Mucosa of stomach (tissue), 1 donor: ENCODE results near the gene ZNF248.

Experiments
- H3K27me3 ChIP-seq: one replicate; pipeline ENCODE4 v1.7.0; 2013; ENCODE audit warnings: mild to moderate bottlenecking, low read length; ENCODE audit not compliant: control insufficient read depth, insufficient read depth
- H3K36me3 ChIP-seq: one replicate; pipeline ENCODE4 v1.7.0; 2013; ENCODE audit warnings: low read length; ENCODE audit not compliant: control insufficient read depth, insufficient read depth
- H3K4me1 ChIP-seq: one replicate; pipeline ENCODE4 v1.7.0; 2013; ENCODE audit warnings: mild to moderate bottlenecking, low read length; ENCODE audit not compliant: control insufficient read depth, insufficient read depth
- H3K4me3 ChIP-seq: one replicate; pipeline ENCODE4 v1.7.0; 2013; ENCODE audit warnings: low read length
- H3K9ac ChIP-seq: one replicate; pipeline ENCODE4 v1.7.0; 2013; ENCODE audit warnings: mild to moderate bottlenecking, low read length, moderate library complexity
- H3K9me3 ChIP-seq: one replicate; pipeline ENCODE4 v1.7.0; 2013; ENCODE audit warnings: mild to moderate bottlenecking, low read length, moderate library complexity; ENCODE audit not compliant: control insufficient read depth
- donor health status: Pancreatic carcinoma.

ZNF248 gene

DNA sequence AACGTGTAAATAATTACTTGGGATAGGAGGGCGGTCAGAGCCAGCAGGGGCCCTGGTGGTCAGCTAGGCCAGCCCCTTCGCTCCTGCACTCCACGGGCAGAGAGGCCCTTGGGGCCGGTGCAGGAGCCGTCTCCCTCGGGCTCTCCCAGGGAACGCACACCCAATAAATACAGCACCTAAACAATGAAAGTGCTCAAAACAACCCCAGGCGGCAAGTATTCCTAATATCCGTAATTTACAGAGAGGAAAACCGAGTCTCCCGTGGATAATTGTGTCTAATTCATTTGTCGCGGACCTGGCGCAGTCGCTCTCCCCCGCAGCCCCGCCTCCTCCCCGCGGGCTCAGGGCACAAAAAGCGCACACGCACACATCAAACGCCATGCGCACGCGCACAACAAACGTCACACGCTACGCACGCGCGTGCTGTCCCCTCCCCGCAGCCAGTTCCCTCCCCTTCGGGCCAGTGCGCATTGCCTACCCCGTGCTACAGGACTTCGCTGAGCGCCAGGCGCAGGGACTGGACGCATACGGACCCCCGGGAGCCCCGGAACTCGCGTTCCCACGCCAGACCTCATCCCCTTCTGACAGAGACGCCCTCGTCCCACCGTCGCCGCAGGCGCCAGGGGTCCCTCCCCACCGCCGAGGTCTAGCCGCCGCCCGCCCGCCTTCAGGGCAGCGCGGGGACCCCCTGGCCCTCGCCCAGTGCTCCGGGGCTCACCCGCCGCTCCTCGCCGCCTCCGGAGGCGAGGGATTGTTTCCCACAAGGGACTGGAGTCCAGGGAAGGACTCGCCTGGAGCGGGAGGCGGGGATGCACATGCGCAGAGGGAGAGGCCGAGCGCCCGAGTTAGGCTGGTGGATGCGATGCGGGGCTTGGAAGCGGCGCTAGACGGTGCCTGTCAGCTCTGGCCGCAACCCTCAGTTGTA is at the start of gene ZNF248:
Gene ZNF248, minus strand, starts transcription at position 324 of the 925 bp plus-strand sequence. CDS start 1,300 bp downstream, outside the sequence.
- peaks cover 4% of the 10 kb centered on the region for H3K4me1 ChIP-seq
- no peaks in the 10 kb centered on the region for H3K36me3 ChIP-seq
- no peaks in the 10 kb centered on the region for H3K27me3 ChIP-seq
- no peaks in the 10 kb centered on the region for H3K9me3 ChIP-seq
- H3K9ac ChIP-seq, result peak within 1 kb of the TSS; percentile 99
- peak within 1 kb of the TSS; percentile 85 for H3K4me3 ChIP-seq

DNA sequence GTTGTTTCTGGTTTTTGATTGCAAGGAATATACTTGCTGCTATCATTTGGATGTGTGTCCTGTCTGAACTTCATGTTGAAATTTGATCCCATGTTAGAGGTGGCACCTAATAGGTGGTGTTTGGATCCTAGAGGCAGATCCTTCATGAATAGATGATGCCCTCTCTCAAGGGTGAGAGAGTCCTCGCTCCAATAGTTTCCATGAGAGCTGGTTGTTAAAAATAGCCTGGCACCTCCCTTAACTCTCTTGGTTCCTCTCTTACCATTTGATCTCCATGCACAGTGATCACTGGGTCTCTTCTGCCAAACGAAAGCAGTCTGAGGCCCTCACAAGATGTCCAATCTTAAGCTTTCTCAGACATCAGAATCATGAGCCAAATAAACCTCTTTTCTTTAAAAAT is 49.0 kb upstream of the ZNF248 start:
- Histone ChIP-seq H3K9me3 (no peaks in the 10 kb centered on the region), H3K4me1 (no peaks in the 10 kb centered on the region), H3K36me3 (no peaks in the 10 kb centered on the region), H3K4me3 (no peak overlapping the region), H3K9ac (no peak overlapping the region), H3K27me3 (no peaks in the 10 kb centered on the region)

DNA sequence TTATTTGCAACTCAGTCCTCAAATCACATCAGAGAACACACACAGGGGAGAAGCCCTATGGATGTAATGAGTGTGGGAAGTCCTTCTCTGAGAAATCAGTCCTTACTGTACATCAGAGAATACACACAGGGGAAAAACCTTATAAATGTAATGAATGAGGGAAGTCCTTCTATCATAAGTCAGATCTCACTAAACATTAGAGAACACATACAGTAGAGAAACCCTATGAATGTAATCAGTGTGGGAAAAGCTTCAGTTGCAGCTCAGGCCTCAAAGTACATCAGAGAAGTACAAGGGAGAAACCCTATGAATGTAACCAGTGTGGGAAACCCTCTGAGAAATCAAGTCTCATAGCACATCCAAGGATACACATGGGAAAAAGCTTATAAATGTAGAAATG is 39.0 kb upstream of the ZNF248 start:
- no peaks in the 10 kb centered on the region for H3K27me3 ChIP-seq
- H3K9me3 ChIP-seq, result no peaks in the 10 kb centered on the region
- no peaks in the 10 kb centered on the region for H3K4me1 ChIP-seq
- H3K9ac ChIP-seq, result no peak overlapping the region
- H3K36me3 ChIP-seq, result no peaks in the 10 kb centered on the region
- no peak overlapping the region for H3K4me3 ChIP-seq

DNA sequence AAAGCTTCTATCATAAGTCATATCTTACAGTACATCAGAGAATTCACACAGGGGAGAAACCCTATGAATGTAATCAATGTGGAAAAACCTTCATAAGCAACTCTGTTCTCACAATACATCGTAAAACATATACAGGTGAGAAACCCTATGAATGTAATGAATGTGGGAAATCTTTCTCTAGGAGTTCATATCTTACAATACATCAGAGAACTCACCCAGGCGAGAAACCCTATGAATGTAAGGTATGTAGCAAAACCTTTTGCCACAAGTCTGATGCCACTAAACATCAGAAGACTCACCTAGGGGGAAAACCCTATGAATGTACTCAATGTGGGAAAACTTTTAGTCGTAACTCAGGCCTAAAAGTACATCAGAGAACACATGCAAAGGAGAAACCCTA is 38.3 kb upstream of the ZNF248 start:
- Histone ChIP-seq H3K9ac (no peak overlapping the region), H3K27me3 (no peaks in the 10 kb centered on the region), H3K9me3 (no peaks in the 10 kb centered on the region), H3K36me3 (no peaks in the 10 kb centered on the region), H3K4me1 (no peaks in the 10 kb centered on the region), H3K4me3 (no peak overlapping the region)

DNA sequence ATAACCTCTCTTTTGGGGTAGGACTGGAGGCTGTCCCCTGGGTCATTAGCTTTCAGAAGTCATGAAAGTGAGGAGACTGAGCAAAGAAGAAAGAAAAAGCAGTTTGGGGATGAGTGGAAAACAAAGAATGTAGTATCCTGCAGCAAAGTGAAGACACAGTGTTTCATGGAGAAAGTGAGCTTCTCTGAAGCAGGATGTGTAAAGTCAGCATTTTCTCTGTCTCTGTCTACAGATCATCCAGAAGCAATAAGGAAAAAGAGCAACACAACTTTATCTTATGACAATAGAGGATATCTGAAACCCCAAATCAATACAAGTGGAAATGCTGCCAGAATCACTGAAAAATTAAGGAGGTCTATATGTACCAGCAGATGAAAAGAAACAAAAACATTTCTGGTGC is 28.4 kb upstream of the ZNF248 start:
- Histone ChIP-seq H3K9me3 (no peaks in the 10 kb centered on the region), H3K36me3 (no peaks in the 10 kb centered on the region), H3K9ac (no peak overlapping the region), H3K4me3 (no peak overlapping the region), H3K4me1 (no peaks in the 10 kb centered on the region), H3K27me3 (no peaks in the 10 kb centered on the region)

DNA sequence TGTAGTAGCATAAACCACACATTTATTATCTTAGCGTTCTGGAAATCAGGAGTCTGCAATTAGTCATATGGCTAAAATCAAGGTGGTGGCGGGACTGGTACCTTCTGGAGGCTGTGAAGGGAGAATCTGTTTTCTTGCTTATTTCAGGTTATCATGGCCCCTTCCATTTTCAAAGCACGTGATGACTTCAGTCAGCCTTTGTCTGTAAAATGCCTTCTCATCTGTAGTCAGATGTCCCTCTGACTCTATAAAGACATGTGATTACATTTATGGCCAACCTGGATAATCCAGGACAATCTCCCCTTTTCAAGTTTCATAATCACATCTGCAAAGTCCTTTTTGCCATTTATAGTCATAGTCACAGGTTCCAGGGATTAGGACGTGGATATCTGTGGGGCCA is 15.5 kb upstream of the ZNF248 start:
- Histone ChIP-seq H3K4me3 (no peak overlapping the region), H3K4me1 (no peaks in the 10 kb centered on the region), H3K9ac (no peak overlapping the region), H3K27me3 (no peaks in the 10 kb centered on the region), H3K36me3 (no peaks in the 10 kb centered on the region), H3K9me3 (no peaks in the 10 kb centered on the region)

DNA sequence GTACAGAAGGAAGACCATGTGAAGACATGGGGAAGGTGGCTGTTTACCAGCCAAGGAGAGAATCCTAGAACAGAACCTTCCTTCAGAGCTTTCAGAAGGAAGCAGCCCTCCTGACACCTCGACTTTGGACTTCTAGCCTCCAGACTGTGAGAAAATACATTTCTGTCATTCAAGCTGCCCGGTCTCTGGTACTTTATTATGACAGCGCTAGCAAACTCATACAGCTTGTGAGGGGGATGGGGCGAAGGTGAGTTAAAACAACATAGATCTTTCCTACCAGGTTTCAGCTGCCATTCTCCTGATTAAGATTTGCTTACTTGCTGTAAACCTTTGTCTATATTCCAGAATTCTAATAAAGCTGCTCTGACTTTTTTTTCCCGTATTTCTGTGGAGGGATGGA is 14.9 kb upstream of the ZNF248 start:
- H3K27me3 ChIP-seq, result no peaks in the 10 kb centered on the region
- H3K9ac ChIP-seq, result no peak overlapping the region
- H3K36me3 ChIP-seq, result no peaks in the 10 kb centered on the region
- H3K4me3 ChIP-seq, result no peak overlapping the region
- no peaks in the 10 kb centered on the region for H3K9me3 ChIP-seq
- no peaks in the 10 kb centered on the region for H3K4me1 ChIP-seq

DNA sequence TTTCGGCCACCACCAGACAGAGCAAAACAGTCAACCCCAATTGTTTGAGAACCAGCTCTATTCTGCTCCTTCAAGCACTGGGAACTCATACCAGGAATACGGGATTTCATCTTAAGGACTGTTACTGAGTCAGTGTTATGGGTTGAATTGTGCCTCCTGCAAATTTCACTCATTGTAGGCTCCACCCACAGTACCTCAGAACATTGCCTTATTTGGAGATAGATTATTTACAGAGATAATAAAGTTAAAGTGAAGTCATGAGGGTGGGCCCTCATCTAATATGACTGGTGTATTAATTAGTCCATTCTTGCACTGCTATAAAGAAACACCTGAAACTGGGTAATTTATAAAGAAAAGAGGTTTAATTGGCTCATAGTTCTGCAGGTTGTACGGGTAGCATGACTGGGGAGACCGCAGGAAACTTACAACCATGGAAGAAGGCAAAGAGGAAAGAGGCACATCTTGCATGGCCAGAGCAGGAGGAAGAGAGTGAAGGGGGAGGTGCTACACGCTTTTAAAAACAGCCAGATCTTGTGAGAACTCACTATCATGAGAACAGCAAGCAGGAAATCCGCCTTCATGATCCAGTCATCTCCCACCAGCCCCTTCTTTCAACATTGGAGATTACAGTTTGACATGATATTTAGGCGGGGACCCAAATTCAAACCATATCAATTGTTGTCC is 14.3 kb upstream of the ZNF248 start:
- Histone ChIP-seq H3K9ac (no peak overlapping the region), H3K36me3 (no peaks in the 10 kb centered on the region), H3K27me3 (no peaks in the 10 kb centered on the region), H3K4me3 (no peak overlapping the region), H3K9me3 (no peaks in the 10 kb centered on the region), H3K4me1 (no peaks in the 10 kb centered on the region)

DNA sequence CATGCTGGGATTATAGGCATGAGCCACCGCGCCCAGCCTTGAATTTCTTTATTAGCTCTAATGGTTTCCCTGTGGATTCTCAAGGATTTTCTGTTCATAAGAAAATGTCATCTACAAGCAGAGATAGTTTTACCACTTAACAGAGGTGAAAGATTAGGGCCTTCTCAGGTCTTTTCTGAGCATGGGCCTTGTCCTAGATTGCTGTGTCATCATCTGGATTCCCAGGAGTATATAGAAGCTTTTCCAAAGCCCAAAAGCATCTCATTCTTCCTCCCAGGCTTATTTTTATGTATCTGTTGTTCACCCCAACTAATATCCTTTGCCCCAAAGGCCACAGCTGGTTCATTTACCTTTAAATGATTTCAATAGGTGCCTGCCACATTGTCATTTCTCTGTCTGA is 13.7 kb upstream of the ZNF248 start:
- no peaks in the 10 kb centered on the region for H3K9me3 ChIP-seq
- no peaks in the 10 kb centered on the region for H3K27me3 ChIP-seq
- no peak overlapping the region for H3K4me3 ChIP-seq
- H3K9ac ChIP-seq, result no peak overlapping the region
- H3K4me1 ChIP-seq, result no peaks in the 10 kb centered on the region
- H3K36me3 ChIP-seq, result no peaks in the 10 kb centered on the region

DNA sequence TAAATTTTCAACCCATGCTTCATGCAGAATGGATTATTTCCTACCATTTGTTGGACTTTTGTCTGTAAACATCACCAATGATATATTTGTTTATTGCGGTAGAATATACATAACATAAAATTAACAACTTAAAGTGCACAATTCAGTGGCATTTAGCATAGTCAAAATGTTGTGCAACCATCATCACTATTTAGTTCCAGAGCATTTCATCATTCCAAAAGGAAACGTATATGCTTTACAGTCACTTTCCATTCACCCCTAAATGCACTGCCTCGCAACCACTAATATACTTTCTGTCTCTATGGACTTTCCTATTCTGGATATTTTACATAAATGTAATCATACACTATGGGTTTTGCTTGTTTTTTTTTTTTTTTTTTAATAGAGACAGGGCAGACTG is 11.4 kb upstream of the ZNF248 start:
- H3K9ac ChIP-seq, result no peak overlapping the region
- no peaks in the 10 kb centered on the region for H3K36me3 ChIP-seq
- no peaks in the 10 kb centered on the region for H3K9me3 ChIP-seq
- no peak overlapping the region for H3K4me3 ChIP-seq
- no peaks in the 10 kb centered on the region for H3K27me3 ChIP-seq
- no peaks in the 10 kb centered on the region for H3K4me1 ChIP-seq

DNA sequence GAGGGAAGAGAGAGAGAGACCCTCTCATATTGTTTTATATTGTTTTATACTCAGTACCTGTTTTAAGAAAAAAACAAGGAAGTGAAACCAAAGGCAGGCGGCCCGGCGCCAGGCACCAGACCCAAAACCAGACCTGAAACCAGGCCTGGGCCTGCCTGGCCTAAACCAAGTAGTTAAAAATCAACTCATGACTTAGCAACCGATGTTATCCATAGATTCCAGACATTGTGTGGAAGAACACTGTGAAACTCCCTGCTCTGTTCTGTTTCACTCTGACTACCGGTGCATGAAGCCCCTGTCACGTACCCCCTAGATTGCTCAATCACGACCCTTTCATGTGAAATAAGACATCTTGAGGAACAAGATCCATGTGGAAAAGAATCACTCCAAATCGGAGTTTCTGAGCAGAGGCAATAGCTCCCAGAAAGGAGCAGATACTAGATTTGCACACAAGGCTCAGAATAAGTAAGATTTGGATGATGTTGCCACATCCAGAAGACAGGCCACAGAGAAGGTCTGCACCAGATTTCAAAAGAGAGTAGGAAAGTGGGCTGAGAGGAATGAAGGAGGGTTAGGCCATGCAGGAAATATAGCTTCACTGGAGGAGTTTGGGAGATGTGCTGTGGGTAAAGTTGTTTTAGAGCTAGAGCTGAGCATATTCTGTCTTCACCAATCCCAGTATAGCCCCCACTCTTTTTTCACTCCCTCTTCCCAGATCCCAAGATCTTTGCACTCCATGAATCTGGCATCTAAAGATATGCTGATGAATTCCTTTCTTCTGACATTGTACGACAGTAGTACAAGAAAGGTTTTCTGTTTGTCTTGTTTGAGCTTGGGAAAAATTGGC is 8.8 kb upstream of the ZNF248 start:
- Histone ChIP-seq H3K9ac (no peak overlapping the region), H3K36me3 (no peaks in the 10 kb centered on the region), H3K27me3 (no peaks in the 10 kb centered on the region), H3K4me3 (no peak overlapping the region), H3K4me1 (no peaks in the 10 kb centered on the region), H3K9me3 (no peaks in the 10 kb centered on the region)

DNA sequence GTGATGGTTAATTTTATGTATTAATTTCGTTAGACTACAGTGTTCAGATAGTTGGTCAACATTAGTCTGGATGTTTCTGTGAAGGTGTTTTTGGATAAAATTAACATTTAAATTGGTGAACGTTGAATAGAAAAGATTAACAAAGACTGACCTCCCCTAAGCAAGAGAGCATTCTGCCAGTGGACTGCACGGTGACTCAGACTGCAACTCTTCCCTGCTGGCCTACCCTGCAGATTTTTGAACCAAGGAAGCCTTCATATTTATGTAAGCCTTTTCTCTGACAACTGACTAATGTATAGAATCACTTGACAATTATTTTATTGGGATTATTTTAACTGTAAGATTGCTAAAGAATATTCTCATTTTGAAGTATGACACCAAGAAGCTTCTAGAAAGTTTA is 7.9 kb upstream of the ZNF248 start:
- Histone ChIP-seq H3K9me3 (no peaks in the 10 kb centered on the region), H3K4me3 (no peak overlapping the region), H3K27me3 (no peaks in the 10 kb centered on the region), H3K36me3 (no peaks in the 10 kb centered on the region), H3K4me1 (no peaks in the 10 kb centered on the region), H3K9ac (no peak overlapping the region)
